Naive thymus-derived CD8-positive, alpha-beta T cell (primary cell): ENCODE results near the gene DNAJC4. TPM values are rescaled to one million over a fixed set of nuclear protein-coding genes. Genes with fewer than 3 reads are reported as not detected.
A peak's percentile ranks its signal among the peaks of the same experiment; 100 is the strongest.

Source experiments
- ATAC-seq, 2 donors: fragments of 150-1000 bp; cut with Tn5 transposase in 1 of 2; sonication (Bioruptor Pico), chemical (Tn5 transposase) in 1 of 2; 1 replicate in 1 of 2; 2 replicates in 1 of 2; pipeline ENCODE4 v1.10.0; 2021; ENCODE audit warnings: mild to moderate bottlenecking in 2 of 2, moderate library complexity in 2 of 2
- POLR2A ChIA-PET: fragments of 350-600 bp; sonication (Branson Sonifier 250); formaldehyde crosslinking; loops from one replicate; lab custom pipeline; 2021; ENCODE audit warnings: antibody characterized with exemption; lab: Charles Lee
- DNase-seq, 10 donors: peaks; one replicate each; pipeline versions ENCODE4 v3.0.0 to v3.0.0-alpha.2; 2020 to 2022
- H3K27ac Mint-ChIP-seq, 10 donors: one replicate each; pipeline ENCODE4 v1.8.0; 2020 to 2022; ENCODE audit warnings: mild to moderate bottlenecking in 10 of 10, mixed read lengths in 10 of 10, moderate library complexity in 4 of 10, inconsistent platforms in 1 of 10
- H3K27me3 Mint-ChIP-seq, 5 donors: one replicate each; pipeline ENCODE4 v1.8.0; 2021 to 2022; ENCODE audit warnings: mixed read lengths in 5 of 5
- H3K36me3 Mint-ChIP-seq, 3 donors: one replicate each; pipeline ENCODE4 v1.8.0; 2020 to 2022; ENCODE audit warnings: mixed read lengths in 3 of 3, mild to moderate bottlenecking in 2 of 3, inconsistent platforms in 1 of 3
- H3K4me1 Mint-ChIP-seq, 4 donors: one replicate each; pipeline ENCODE4 v1.8.0; 2021 to 2022; ENCODE audit warnings: mixed read lengths in 4 of 4
- H3K4me3 Mint-ChIP-seq, 10 donors: one replicate each; pipeline ENCODE4 v1.8.0; 2020 to 2022; ENCODE audit warnings: mild to moderate bottlenecking in 10 of 10, mixed read lengths in 10 of 10, moderate library complexity in 6 of 10, inconsistent platforms in 1 of 10
- H3K9me3 Mint-ChIP-seq, 9 donors: one replicate each; pipeline ENCODE4 v1.8.0; 2020 to 2022; ENCODE audit warnings: mixed read lengths in 9 of 9, mild to moderate bottlenecking in 3 of 9, inconsistent platforms in 1 of 9, moderate library complexity in 1 of 9
- polyA plus RNA-seq, 3 donors: library from polyadenylated mRNA; unstranded; fragments of 300-500 nt; fragmentation: Illumina TruSeq; gene quantifications; one replicate each; pipeline ENCODE4 v1.2.3, GENCODE V29; 2021
- total RNA-seq, 8 experiments: library from RNA in 2 of 8; stranded (reverse) in 2 of 8; gene quantifications; one replicate each; pipeline ENCODE4 v1.2.3 and lab custom pipeline; 2021 to 2026

The DNAJC4 gene
- total and polyA plus RNA-seq, 5 experiments from 2014 or later = 21.5 to 56.2 (median 33.2) TPM

DNA sequence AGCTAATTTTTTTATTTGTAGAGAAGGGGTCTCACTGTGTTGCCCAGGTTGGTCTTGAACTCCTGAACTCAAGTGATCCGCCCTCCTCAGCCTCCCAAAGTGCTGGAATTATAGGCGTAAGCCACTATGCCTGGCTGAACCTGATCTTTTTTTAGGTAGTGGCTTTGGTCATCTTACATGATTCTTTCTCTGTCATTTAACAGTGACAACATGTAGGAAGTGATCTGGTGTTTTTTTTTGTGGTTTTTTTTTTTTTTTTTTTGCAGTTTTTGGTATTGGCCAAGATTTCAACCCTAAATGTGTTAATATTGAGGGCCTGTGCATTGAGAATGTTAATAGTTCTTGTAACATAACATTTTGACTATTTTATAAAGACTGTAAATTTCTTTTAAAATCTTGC lies 31.8 kb upstream of the DNAJC4 start:
- Mint-ChIP-seq H3K9me3 (no peaks in the 10 kb centered on the region), H3K36me3 (peaks cover 0 to 96% (median 15%) of the 10 kb centered on the region in 3 donors), H3K27me3 (no peaks in the 10 kb centered on the region), H3K4me3 (no peak overlapping the region), H3K4me1 (peaks cover 7 to 19% (median 11%) of the 10 kb centered on the region in 4 donors), H3K27ac (peak overlapping the region in 1 of 10 donors; percentile 18)
- DNase-seq (no peak), ATAC-seq (no peak)
- POLR2A ChIA-PET = interaction anchor here (0.7 kb wide), 1 partner anchor 147 kb away, joined by 4 read pairs; no protein-coding TSS in a partner anchor

DNA sequence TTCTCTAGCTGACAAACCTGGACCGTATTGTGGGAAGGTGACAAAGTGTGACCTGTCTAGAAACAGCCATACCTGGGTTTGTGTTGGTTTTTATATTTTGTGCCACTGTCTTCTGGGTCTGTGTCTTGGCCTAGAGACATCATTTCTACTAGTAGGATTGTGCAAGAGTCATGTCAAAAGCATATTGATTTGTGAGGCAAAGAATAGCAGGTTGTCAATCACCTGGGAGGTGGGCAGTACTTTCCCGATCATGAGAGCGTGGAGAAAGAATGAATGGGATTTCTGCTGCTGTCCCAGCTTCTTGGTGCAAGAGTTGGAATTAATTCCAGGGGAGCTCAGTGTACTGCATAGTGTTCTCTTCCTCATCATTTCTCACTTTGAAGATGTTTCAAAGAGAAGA lies 28.8 kb upstream of the DNAJC4 start:
- peaks cover 18 to 39% (median 33%) of the 10 kb centered on the region in 4 donors for H3K4me1 Mint-ChIP-seq
- no peaks in the 10 kb centered on the region for H3K9me3 Mint-ChIP-seq
- DNase-seq (no peak), ATAC-seq (no peak)
- POLR2A ChIA-PET = interaction anchor here (0.6 to 2.0 kb wide), 3 partner anchors 16 to 1133 kb away, joined by 3 to 5 read pairs (median 3); partner anchors contain the start of gene STIP1
- H3K27ac Mint-ChIP-seq = peak overlapping the region in 3 of 10 donors; percentile 36 to 63 (median 49)
- H3K36me3 Mint-ChIP-seq = peaks cover 4 to 79% (median 10%) of the 10 kb centered on the region in 3 donors
- H3K4me3 Mint-ChIP-seq = no peak overlapping the region
- no peaks in the 10 kb centered on the region for H3K27me3 Mint-ChIP-seq

- Mint-ChIP-seq H3K4me3 (no peak overlapping the region), H3K9me3 (no peaks in the 10 kb centered on the region), H3K4me1 (peaks cover 15 to 39% (median 34%) of the 10 kb centered on the region in 4 donors), H3K27ac (peak overlapping the region in 4 of 10 donors; percentile 18 to 80 (median 59)), H3K36me3 (peaks cover 4 to 65% (median 4%) of the 10 kb centered on the region in 3 donors), H3K27me3 (no peaks in the 10 kb centered on the region)
- POLR2A ChIA-PET = interaction anchor here (0.6 to 10.7 kb wide), 6 partner anchors 15 to 1472 kb away, joined by 3 to 290 read pairs (median 46); partner anchors contain the start of genes DNAJC4, FKBP2, NUDT22 and PLCB3
- DNase-seq (no peak), ATAC-seq (no peak)
Measured at GRCh38 chr11:64202992-64203391, 27.4 kb upstream of the DNAJC4 start.

GRCh38 chr11:64203421-64204079 lies 26.8 kb upstream of the DNAJC4 start:
- peaks cover 15 to 43% (median 39%) of the 10 kb centered on the region in 4 donors for H3K4me1 Mint-ChIP-seq
- DNase-seq (no peak), ATAC-seq (no peak)
- H3K27ac Mint-ChIP-seq = peak overlapping the region in 8 of 10 donors; percentile 15 to 80 (median 63)
- no peak overlapping the region for H3K4me3 Mint-ChIP-seq
- peaks cover 4 to 60% (median 4%) of the 10 kb centered on the region in 3 donors for H3K36me3 Mint-ChIP-seq
- H3K27me3 Mint-ChIP-seq = no peaks in the 10 kb centered on the region
- POLR2A ChIA-PET = interaction anchor here (0.6 to 10.7 kb wide), 8 partner anchors 15 to 143 kb away, joined by 3 to 290 read pairs (median 70); partner anchors contain the start of genes BAD, CATSPERZ, DNAJC4 and ESRRA
- H3K9me3 Mint-ChIP-seq = no peaks in the 10 kb centered on the region

DNA sequence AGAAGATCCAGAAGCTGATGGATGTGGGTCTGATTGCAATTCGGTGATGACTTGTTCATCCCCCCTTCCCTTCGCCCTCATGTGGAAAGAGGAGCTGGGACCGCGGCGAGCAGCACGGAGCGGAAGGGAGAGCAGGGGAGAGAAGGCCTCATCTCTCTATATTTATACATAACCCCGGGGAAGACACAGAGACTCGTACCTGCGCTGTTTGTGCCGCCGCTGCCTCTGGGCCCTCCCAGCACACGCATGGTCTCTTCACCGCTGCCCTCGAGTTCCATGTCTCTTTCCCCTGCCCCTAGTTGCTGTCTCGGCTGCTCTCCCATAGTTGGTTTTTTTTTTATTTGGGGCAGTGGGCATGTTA lies 26.3 kb upstream of the DNAJC4 start:
- no peaks in the 10 kb centered on the region for H3K9me3 Mint-ChIP-seq
- H3K4me1 Mint-ChIP-seq = peaks cover 19 to 48% (median 45%) of the 10 kb centered on the region in 4 donors
- DNase-seq (no peak), ATAC-seq (no peak)
- H3K27me3 Mint-ChIP-seq = no peaks in the 10 kb centered on the region
- peak overlapping the region in 3 of 10 donors; percentile 50 to 88 (median 76) for H3K4me3 Mint-ChIP-seq
- POLR2A ChIA-PET = interaction anchor here (0.6 to 10.7 kb wide), 10 partner anchors 10 to 114 kb away, joined by 4 to 290 read pairs (median 70); partner anchors contain the start of genes BAD, CATSPERZ, DNAJC4 and ESRRA
- peak overlapping the region in 9 of 10 donors; percentile 82 to 95 (median 92) for H3K27ac Mint-ChIP-seq
- H3K36me3 Mint-ChIP-seq = peaks cover 4 to 58% (median 4%) of the 10 kb centered on the region in 3 donors

DNA sequence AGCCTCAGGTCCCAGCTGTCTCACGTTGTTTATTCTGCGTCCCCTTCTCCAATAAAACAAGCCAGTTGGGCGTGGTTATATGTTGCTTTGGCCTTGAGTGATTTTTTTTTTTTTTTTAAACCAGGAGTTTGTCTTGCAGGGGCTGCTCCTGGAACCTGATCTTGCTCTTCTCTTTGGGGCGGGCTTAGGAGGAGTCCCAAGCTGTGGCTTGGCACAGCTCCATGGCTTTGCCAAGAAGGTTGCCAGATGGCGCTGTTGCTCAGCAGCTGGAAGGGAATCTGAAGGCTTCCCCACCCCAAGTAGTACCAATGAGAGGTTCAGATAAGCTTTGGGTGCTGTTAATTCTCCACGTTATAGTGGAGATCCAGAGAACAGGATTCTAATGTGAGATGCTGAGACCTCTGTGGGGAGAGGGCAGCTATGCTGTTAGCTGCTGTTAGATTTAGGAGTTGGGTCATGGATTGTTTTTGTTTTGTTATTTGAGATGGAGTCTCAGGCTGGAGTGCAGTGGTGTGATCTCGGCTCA lies 25.8 kb upstream of the DNAJC4 start:
- Mint-ChIP-seq H3K27ac (peak overlapping the region; percentile 82 to 95 (median 92)), H3K4me1 (peaks cover 22 to 50% (median 48%) of the 10 kb centered on the region in 4 donors), H3K4me3 (peak overlapping the region; percentile 48 to 88 (median 76)), H3K9me3 (no peaks in the 10 kb centered on the region), H3K27me3 (no peaks in the 10 kb centered on the region), H3K36me3 (peaks cover 4 to 57% (median 4%) of the 10 kb centered on the region in 3 donors)
- peak; percentile 73 to 92 (median 84) for DNase-seq
- POLR2A ChIA-PET = interaction anchor here (0.6 to 10.7 kb wide), 13 partner anchors 9 to 710 kb away, joined by 3 to 290 read pairs (median 37); partner anchors contain the start of genes BAD, CATSPERZ, DNAJC4 and ESRRA
- ATAC-seq = peak; percentile 66 to 67

DNA sequence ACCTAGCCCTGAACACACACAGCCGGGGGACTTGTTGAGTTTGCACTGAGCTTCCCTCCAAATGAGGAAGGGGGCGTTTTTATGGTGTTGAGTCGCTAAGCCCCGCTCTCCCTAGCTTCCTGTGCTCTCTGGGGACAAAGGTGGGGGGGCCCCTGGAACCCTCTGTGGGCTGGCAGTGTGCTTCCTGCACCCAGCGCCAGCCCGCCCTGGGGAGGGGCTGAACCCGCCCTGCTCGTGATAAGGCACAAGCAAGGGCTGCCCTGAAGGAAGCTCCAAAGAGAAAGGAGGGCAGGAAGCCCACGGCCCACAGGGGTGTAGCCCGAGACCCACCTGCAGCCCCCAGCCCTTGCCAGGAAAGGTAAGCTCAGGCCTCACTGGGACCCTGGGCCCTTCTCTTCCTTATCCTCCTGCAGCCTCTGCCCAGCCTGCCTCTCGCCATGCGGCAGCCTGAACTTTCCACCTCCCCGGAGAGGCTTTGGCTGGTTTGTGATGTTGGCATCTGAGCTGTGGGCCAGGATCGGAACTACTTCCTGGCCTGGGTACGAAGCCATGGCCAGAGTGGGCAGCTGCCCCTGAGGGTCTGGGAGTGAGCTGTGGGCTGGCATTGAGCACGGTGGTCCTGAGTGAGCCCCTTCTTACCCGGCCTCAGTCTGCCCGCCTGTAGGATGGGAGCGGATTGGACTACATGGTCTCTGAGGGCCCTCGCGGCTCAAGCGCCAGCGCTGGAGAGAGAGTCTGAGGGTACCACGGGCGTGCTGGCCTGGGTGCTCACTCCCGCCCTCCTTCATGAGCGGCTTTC lies 23.7 kb upstream of the DNAJC4 start, which contains the start of gene FERMT3:
FERMT3 (plus strand) TSS at position 265 of the 799 bp plus-strand sequence. CDS start 644 bp downstream, outside the sequence.
- Mint-ChIP-seq H3K36me3 (peaks cover 2 to 56% (median 4%) of the 10 kb centered on the region in 3 donors), H3K4me3 (peak within 1 kb of the TSS; percentile 88 to 96 (median 94)), H3K27ac (peak within 1 kb of the TSS; percentile 89 to 97 (median 94)), H3K9me3 (no peaks in the 10 kb centered on the region), H3K4me1 (peaks cover 24 to 57% (median 51%) of the 10 kb centered on the region in 4 donors), H3K27me3 (no peaks in the 10 kb centered on the region)
- ATAC-seq (peak; percentile 63 to 71), DNase-seq (peak; percentile 52 to 86 (median 64))
- POLR2A ChIA-PET = interaction anchor here (0.5 to 10.7 kb wide), 19 partner anchors 12 to 1479 kb away, joined by 3 to 290 read pairs (median 5); partner anchors contain the start of genes BAD, CATSPERZ, DNAJC4 and ESRRA

- no peaks in the 10 kb centered on the region for H3K27me3 Mint-ChIP-seq
- H3K36me3 Mint-ChIP-seq = peaks cover 2 to 57% (median 4%) of the 10 kb centered on the region in 3 donors
- ATAC-seq (peak; percentile 58 to 75), DNase-seq (peak; percentile 37 to 89 (median 70))
- peak overlapping the region; percentile 88 to 96 (median 94) for H3K4me3 Mint-ChIP-seq
- H3K9me3 Mint-ChIP-seq = no peaks in the 10 kb centered on the region
- peak overlapping the region; percentile 89 to 97 (median 94) for H3K27ac Mint-ChIP-seq
- peaks cover 26 to 63% (median 54%) of the 10 kb centered on the region in 4 donors for H3K4me1 Mint-ChIP-seq
- POLR2A ChIA-PET = interaction anchor here (0.5 to 10.7 kb wide), 18 partner anchors 10 to 1555 kb away, joined by 3 to 290 read pairs (median 9); partner anchors contain the start of genes BAD, CATSPERZ, DNAJC4 and ESRRA
Measured at GRCh38 chr11:64207256-64208085, 22.9 kb upstream of the DNAJC4 start.

- Mint-ChIP-seq H3K4me1 (peaks cover 24 to 67% (median 56%) of the 10 kb centered on the region in 4 donors), H3K4me3 (peak overlapping the region; percentile 88 to 96 (median 94)), H3K27me3 (no peaks in the 10 kb centered on the region), H3K27ac (peak overlapping the region; percentile 89 to 97 (median 94)), H3K36me3 (peaks cover 2 to 56% (median 4%) of the 10 kb centered on the region in 3 donors), H3K9me3 (no peaks in the 10 kb centered on the region)
- peak in 1 of 2 donors; percentile 4 for ATAC-seq
- POLR2A ChIA-PET = interaction anchor here (0.5 to 10.7 kb wide), 14 partner anchors 10 to 1555 kb away, joined by 3 to 290 read pairs (median 28); partner anchors contain the start of genes BAD, CATSPERZ, DNAJC4 and ESRRA
- DNase-seq = no peak
Measured at GRCh38 chr11:64208086-64208795, 22.1 kb upstream of the DNAJC4 start.
